ENCODE data around the gene CEP162. TPM values are rescaled to one million over a fixed set of nuclear protein-coding genes. Genes with fewer than 3 reads are reported as not detected.

CEP162 gene
- total RNA-seq, 4 donors from 2014 or later: 15.1 to 20.9 (median 18.7) TPM

DNA sequence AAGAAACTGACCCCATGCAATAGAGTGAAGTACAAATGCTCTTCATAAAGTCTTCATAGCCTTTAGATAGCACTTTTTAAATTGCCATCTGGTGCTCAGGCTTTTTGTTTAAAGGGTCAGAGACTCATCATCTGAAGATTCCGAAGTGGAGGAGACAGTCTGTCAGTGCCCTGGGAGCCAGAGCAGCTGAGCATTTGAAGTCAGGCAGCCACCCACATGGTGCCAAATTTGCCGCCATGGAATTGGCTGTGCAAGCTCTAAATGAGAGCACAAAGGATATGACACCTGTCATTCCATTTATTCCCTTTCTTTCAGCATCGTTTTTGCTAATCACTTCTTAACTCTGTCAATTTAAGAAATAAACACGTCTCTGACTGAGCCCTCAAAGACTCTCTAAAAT is 32.8 kb upstream of the CEP162 start:
- H3K27me3 ChIP-seq: no peaks in the 10 kb centered on the region
- TF ChIP-seq, protein P1, sequence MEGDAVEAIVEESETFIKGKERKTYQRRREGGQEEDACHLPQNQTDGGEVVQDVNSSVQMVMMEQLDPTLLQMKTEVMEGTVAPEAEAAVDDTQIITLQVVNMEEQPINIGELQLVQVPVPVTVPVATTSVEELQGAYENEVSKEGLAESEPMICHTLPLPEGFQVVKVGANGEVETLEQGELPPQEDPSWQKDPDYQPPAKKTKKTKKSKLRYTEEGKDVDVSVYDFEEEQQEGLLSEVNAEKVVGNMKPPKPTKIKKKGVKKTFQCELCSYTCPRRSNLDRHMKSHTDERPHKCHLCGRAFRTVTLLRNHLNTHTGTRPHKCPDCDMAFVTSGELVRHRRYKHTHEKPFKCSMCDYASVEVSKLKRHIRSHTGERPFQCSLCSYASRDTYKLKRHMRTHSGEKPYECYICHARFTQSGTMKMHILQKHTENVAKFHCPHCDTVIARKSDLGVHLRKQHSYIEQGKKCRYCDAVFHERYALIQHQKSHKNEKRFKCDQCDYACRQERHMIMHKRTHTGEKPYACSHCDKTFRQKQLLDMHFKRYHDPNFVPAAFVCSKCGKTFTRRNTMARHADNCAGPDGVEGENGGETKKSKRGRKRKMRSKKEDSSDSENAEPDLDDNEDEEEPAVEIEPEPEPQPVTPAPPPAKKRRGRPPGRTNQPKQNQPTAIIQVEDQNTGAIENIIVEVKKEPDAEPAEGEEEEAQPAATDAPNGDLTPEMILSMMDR (IDR thresholded peaks at IDR 0.05): no peak
- TF ChIP-seq POLR2A (IDR thresholded peaks at IDR 0.05) (no peak), EP300 (IDR thresholded peaks at IDR 0.05) (no peak)
- no peak for DNase-seq (ENCODE audit: low spot score in 2 of 2)
- H3K27ac ChIP-seq: no peak overlapping the region
- WGBS, 2 donors: 50 to 56% methylated on average over 4 of the region's 4 CpGs
- no peaks in the 10 kb centered on the region for H3K9me3 ChIP-seq
- peaks cover 0 to 25% (median 11%) of the 10 kb centered on the region in 4 donors for H3K4me1 ChIP-seq
- H3K4me3 ChIP-seq: no peak overlapping the region
- H3K36me3 ChIP-seq: no peaks in the 10 kb centered on the region

- 52 to 60% methylated on average over 4 of the region's 4 CpGs for WGBS, 2 donors
- H3K27ac ChIP-seq: peak overlapping the region in 2 of 4 donors; percentile 46 to 77
Observed at GRCh38 chr6:84258866-84259265, 31.4 kb upstream of the CEP162 start.

DNA sequence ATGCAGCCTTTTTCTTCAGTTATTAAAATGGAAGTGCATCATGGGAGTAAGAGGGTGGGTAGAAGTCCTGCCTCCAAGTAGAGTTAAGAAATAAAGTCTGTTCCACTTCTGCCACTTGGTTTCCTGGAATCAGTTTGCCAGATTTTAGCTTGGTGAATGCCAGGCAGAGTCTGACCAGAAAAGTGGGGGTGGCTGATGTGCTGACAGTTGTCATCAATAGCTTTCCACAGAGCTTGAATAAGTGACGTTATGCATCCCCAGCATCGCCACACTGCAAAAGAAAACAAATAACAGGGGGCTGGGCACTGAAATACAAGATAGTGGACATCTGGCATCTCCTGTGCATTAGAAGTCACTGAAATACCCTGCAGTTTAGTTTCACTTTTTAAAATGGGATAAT is 30.8 kb upstream of the CEP162 start:
- Histone ChIP-seq H3K4me3 (peak overlapping the region in 1 of 4 donors; percentile 25), H3K27ac (peak overlapping the region in 3 of 4 donors; percentile 29 to 77 (median 46)), H3K27me3 (no peaks in the 10 kb centered on the region), H3K4me1 (peaks cover 0 to 25% (median 11%) of the 10 kb centered on the region in 4 donors), H3K9me3 (no peaks in the 10 kb centered on the region), H3K36me3 (no peaks in the 10 kb centered on the region)
- WGBS, 2 donors: 9 to 22% methylated on average over 2 of the region's 2 CpGs
- TF ChIP-seq POLR2A (IDR thresholded peaks at IDR 0.05) (no peak), EP300 (IDR thresholded peaks at IDR 0.05) (no peak)
- TF ChIP-seq, protein P1 (IDR thresholded peaks at IDR 0.05): no peak
- DNase-seq (ENCODE audit: low spot score in 2 of 2): no peak

More at GRCh38 chr6:84258866-84259265, 31.4 kb upstream of the CEP162 start:
- Histone ChIP-seq H3K4me1 (peaks cover 0 to 25% (median 11%) of the 10 kb centered on the region in 4 donors), H3K4me3 (no peak overlapping the region), H3K9me3 (no peaks in the 10 kb centered on the region), H3K27me3 (no peaks in the 10 kb centered on the region), H3K36me3 (no peaks in the 10 kb centered on the region)
- TF ChIP-seq EP300 (IDR thresholded peaks at IDR 0.05): no peak
- no peak for TF ChIP-seq POLR2A (IDR thresholded peaks at IDR 0.05)
- TF ChIP-seq, protein P1 (IDR thresholded peaks at IDR 0.05): no peak
- no peak for DNase-seq (ENCODE audit: low spot score in 2 of 2)

- no peak overlapping the region for H3K4me3 ChIP-seq
- no peaks in the 10 kb centered on the region for H3K27me3 ChIP-seq
- DNase-seq (ENCODE audit: low spot score in 2 of 2): no peak
- no peak overlapping the region for H3K27ac ChIP-seq
- H3K4me1 ChIP-seq: peaks cover 0 to 25% (median 11%) of the 10 kb centered on the region in 4 donors
- TF ChIP-seq, protein P1 (IDR thresholded peaks at IDR 0.05): no peak
- TF ChIP-seq POLR2A (IDR thresholded peaks at IDR 0.05) (no peak), EP300 (IDR thresholded peaks at IDR 0.05) (no peak)
- no peaks in the 10 kb centered on the region for H3K9me3 ChIP-seq
- no peaks in the 10 kb centered on the region for H3K36me3 ChIP-seq
Observed at GRCh38 chr6:84255641-84256040, 28.2 kb upstream of the CEP162 start.

- no peaks in the 10 kb centered on the region for H3K9me3 ChIP-seq
- no peak overlapping the region for H3K27ac ChIP-seq
- no peak overlapping the region for H3K4me3 ChIP-seq
- H3K4me1 ChIP-seq: peaks cover 0 to 22% (median 10%) of the 10 kb centered on the region in 4 donors
- TF ChIP-seq EP300 (IDR thresholded peaks at IDR 0.05) (no peak), POLR2A (IDR thresholded peaks at IDR 0.05) (no peak)
- TF ChIP-seq, protein P1 (IDR thresholded peaks at IDR 0.05): no peak
- no peaks in the 10 kb centered on the region for H3K36me3 ChIP-seq
- WGBS, 2 donors: 90 to 96% methylated on average over 3 of the region's 3 CpGs
- DNase-seq (ENCODE audit: low spot score in 2 of 2): no peak
- no peaks in the 10 kb centered on the region for H3K27me3 ChIP-seq
Observed at GRCh38 chr6:84253380-84253779, 25.9 kb upstream of the CEP162 start.

Measured in tibial nerve (tissue), 4 donors.